Skin of body (tissue), 2 donors: ENCODE measurements around the gene FGF23. TPM values are rescaled to one million over a fixed set of nuclear protein-coding genes. Genes with fewer than 3 reads are reported as not detected.
"Not testable (repeated sequence)": the region's sequence is repeated elsewhere in the genome, so short reads cannot be mapped to it uniquely, and the experiment has no call there.

Source experiments
- DNase-seq: peaks from one replicate; lab custom pipeline; 2025; lab: John Stamatoyannopoulos, UW
- total RNA-seq: library from RNA; depleted of rRNA; stranded (reverse); fragments of >200 nt; gene quantifications from one replicate; pipeline ENCODE4 v1.2.3, GENCODE V29; 2014

The FGF23 gene
- total RNA-seq, result not detected

GRCh38 chr12:4379405-4379804 is at the start of gene FGF23:
FGF23 (minus strand) TSS chr12:4379712; CDS start chr12:4379582, 130 bp downstream.
- DNase-seq, result no peak

GRCh38 chr12:4424422-4424821 is 44.9 kb upstream of the FGF23 start:
- no peak for DNase-seq

- no peak for DNase-seq
Observed at GRCh38 chr12:4423528-4424195, 44.1 kb upstream of the FGF23 start.

- no peak for DNase-seq
Observed at GRCh38 chr12:4422985-4423384, 43.5 kb upstream of the FGF23 start.

GRCh38 chr12:4421590-4422031 is 42.1 kb upstream of the FGF23 start:
- DNase-seq, result no peak

GRCh38 chr12:4420138-4420670 is 40.7 kb upstream of the FGF23 start:
- DNase-seq, result no peak

- DNase-seq, result no peak
Observed at GRCh38 chr12:4418913-4419312, 39.4 kb upstream of the FGF23 start.

GRCh38 chr12:4417936-4418335 is 38.4 kb upstream of the FGF23 start:
- no peak for DNase-seq

- no peak for DNase-seq
Observed at GRCh38 chr12:4417455-4417854, 37.9 kb upstream of the FGF23 start.

GRCh38 chr12:4416276-4416675 is 36.8 kb upstream of the FGF23 start:
- no peak for DNase-seq

GRCh38 chr12:4412465-4412864 is 33.0 kb upstream of the FGF23 start:
- no peak for DNase-seq

- DNase-seq, result no peak
Observed at GRCh38 chr12:4412056-4412455, 32.5 kb upstream of the FGF23 start.

GRCh38 chr12:4407136-4407535 is 27.6 kb upstream of the FGF23 start:
- no peak for DNase-seq

GRCh38 chr12:4404877-4405637 is 25.5 kb upstream of the FGF23 start:
- not testable (repeated sequence) for DNase-seq

GRCh38 chr12:4402996-4403395 is 23.5 kb upstream of the FGF23 start:
- no peak for DNase-seq

- DNase-seq, result no peak
Observed at GRCh38 chr12:4401117-4401516, 21.6 kb upstream of the FGF23 start.

- no peak for DNase-seq
Observed at GRCh38 chr12:4395818-4396217, 16.3 kb upstream of the FGF23 start.

GRCh38 chr12:4393211-4393610 is 13.7 kb upstream of the FGF23 start:
- no peak for DNase-seq

- no peak for DNase-seq
Observed at GRCh38 chr12:4392223-4392742, 12.8 kb upstream of the FGF23 start.

GRCh38 chr12:4388662-4389061 is 9.2 kb upstream of the FGF23 start:
- DNase-seq, result no peak

- no peak for DNase-seq
Observed at GRCh38 chr12:4388032-4388431, 8.5 kb upstream of the FGF23 start.

- DNase-seq, result no peak
Observed at GRCh38 chr12:4387607-4388006, 8.1 kb upstream of the FGF23 start.
